HL-60/S4 (cell line): ENCODE measurements around the gene CDADC1.

ENCODE experiments used
- in situ Hi-C: fragments of 300-500 bp; cut with MboI; formaldehyde crosslinking; loops from 2 replicates; pipeline ENCODE4 v1.14.3; 2022; ENCODE audit warnings: low sequenced_read_pairs

Gene CDADC1

GRCh38 chr13:49235856-49236431 is 11.8 kb upstream of the CDADC1 start:
- in situ Hi-C loops, result no loop called here

GRCh38 chr13:49238621-49239020 is 9.1 kb upstream of the CDADC1 start:
- in situ Hi-C loops, result no loop called here

- in situ Hi-C loops, result no loop called here
Measured at GRCh38 chr13:49240017-49240416, 7.7 kb upstream of the CDADC1 start.

- in situ Hi-C loops, result no loop called here
Measured at GRCh38 chr13:49241296-49241695, 6.4 kb upstream of the CDADC1 start.

GRCh38 chr13:49245101-49245500 is 2.6 kb upstream of the CDADC1 start:
- in situ Hi-C loops, result no loop called here

DNA sequence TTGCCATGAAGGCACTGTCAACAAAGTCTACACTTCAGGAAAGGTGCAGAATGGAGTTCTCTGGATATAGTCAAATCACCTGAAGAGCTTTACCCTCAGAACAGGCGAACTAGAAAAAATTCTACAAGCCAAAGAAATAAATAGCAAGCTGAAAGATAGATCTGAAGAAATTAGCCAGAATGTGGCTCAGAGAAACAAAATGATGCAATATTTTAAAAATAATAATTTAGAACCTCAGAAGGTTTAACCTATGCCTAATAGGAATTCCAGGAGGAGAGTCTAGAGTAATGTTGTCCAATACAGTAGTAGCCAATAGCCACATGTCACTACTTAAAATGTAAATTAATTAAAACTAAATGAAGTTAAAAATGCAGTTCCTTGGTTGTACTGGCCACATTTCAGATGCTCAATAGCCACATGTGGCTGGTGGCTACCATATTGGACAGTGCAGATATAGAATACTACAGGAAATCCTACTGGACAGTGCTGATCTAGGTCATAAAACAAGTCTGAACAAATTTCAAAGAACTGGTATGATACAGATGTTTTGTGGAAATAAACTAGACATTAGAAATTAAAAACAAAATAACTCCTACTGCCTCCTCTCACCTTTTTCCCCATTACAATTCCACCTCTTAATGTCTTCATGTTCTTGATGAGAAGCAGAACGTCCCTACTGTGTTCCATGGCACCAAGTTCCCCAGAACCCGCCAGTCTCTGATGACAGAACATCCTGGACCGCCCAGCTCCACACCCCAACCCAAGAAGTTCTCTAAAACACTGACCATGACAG is 679 bp upstream of the CDADC1 start:
- in situ Hi-C loops, result no loop called here

DNA sequence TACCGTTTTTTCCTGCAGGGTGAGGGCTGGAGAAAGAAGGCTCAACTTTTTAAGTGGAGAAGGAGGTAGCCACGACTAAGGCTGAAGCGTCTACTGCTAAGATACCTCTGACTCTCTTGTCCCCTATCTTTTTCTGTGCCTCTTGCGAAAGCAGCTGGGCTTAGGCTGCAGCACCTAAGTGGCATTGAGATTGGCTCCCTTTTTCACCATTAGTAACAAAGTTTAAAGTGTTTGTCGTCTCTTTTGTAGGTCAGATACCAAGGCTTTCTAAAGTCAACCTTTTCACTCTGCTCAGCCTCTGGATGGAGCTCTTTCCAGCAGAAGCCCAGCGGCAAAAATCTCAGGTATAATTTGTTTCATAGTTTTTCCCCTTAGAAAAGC is 887 bp downstream of the CDADC1 start:
- in situ Hi-C loops, result no loop called here

DNA sequence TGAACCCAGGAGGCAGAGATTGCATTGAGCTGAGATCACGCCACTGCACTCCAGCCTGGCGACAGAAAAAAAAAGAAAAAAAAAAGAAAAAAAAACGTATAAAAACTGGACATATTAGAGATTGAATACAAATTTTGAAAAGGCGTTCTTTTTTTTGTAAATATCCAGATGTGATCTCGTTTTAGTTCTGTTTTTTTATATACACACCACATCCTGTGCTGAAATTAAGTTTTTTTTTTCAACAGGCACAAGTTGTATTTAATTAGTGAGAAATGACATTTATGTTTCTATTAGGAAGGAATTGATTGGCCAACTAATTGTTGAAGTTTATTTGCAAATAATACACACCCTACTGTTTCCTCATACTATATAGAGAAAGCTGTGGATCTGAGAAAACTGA is 3.6 kb downstream of the CDADC1 start:
- in situ Hi-C loops, result no loop called here

DNA sequence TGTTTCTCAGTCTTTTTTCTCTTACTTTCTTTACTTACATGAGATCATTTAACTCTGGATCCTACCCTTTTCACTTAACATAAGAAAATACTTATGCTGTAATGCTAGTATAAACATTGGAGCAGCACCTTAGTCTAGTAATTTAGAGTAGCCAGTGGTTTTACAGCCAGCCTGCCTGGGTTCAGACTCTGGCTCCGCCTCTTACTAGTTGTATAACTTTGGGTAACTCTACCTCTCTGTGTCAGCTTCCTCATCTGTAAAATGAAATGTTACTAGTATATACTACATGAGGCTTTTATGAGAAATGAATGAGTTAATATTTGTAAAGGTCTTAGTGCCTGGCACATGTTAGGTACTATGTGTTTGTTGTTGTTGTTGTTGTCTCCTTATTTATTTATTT is 5.6 kb downstream of the CDADC1 start:
- in situ Hi-C loops, result no loop called here

GRCh38 chr13:49254007-49254406 is 6.3 kb downstream of the CDADC1 start:
- in situ Hi-C loops, result no loop called here

DNA sequence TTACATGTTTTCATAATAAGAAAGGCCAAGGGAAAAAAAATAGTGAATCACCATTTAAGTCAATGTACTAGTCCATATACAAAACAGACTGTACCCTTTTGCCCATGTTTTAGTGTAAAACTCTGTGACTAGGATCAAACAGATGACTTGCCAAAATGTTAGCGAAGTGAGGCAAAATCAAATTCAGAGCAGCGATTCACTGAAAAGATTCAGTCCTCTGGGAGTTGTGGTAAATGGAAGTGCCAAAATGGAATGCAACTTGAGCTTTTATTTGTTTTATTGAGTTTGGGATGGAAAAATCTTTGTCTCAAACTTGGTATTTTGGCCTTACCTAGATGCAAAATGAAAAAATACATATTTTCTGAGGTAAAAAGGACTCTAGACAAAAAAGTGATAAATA is 9.1 kb downstream of the CDADC1 start:
- in situ Hi-C loops, result no loop called here

DNA sequence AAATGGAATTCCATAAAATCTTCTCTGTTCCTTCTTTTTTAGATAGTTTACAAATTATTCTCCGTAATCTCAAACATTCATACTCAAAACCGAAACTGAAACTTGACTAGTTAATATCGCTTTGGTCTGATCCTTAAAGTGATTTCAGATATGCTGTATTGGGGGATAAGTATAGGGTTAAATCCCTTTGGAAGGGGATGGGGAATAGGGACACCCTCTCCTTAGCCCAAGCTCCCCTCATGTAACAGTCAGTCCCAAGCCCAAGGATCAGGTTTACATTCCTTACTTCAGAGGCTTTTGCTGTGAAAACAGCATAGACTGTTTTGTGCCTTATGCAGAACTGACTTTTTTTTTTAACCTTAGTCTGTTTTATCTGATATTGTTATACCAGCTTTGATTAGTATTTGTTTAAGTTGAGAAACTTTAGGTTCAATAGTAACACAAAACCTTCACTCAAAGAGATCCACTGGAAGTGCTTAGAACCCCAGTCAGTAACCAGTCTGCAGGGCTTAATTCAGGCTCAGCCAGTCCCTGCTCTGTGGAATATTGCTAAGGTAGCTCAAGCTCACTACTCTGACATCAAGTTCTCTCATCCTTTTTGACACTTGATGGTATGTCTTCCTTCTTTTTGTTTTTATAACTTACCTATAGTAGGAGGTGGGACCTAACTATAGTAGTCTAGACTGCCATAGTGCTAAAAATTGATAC is 10.5 kb downstream of the CDADC1 start:
- in situ Hi-C loops, result no loop called here

DNA sequence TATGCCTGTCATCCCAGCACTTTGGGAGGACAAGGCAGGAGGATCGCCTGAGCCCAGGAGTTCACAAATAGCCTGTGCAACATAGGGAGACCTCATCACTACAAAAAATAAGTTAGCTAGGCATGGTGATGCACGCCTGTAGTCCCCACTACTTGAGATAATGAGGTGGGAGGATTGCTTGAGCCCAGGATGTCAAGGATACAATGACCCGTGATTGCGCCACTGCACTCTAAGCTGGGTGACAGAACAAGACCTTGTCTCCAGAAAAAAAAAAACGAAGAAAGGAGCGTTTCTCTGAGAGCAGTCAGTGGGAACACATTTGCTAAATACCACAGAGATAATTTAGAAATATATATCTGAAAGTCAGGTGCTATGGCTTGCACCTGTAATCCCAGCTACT is 11.9 kb downstream of the CDADC1 start:
- in situ Hi-C loops, result no loop called here

- in situ Hi-C loops, result no loop called here
Measured at GRCh38 chr13:49262634-49263033, 14.9 kb downstream of the CDADC1 start.

GRCh38 chr13:49265822-49266221 is 18.1 kb downstream of the CDADC1 start:
- in situ Hi-C loops, result no loop called here

GRCh38 chr13:49271264-49271663 is 23.5 kb downstream of the CDADC1 start:
- in situ Hi-C loops, result no loop called here

DNA sequence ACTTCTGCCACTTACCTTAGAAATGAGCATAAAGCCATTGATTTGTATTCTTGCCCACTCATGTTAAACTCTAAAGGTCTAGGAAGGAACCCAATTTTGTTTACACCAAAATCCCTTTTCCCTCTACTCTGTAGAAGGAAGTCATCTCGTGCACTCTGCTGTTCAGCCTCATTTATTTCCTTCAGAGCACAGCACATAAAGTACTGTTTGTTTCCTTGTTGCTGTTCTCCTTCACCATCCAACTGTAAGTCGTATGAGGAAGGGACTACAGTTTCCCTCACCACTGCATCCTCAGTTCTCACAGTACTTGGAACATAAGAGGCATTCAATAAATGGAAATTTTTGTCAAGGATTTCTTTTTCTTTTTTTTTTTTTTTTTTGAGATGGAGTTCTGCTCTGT is 24.6 kb downstream of the CDADC1 start:
- in situ Hi-C loops, result no loop called here

DNA sequence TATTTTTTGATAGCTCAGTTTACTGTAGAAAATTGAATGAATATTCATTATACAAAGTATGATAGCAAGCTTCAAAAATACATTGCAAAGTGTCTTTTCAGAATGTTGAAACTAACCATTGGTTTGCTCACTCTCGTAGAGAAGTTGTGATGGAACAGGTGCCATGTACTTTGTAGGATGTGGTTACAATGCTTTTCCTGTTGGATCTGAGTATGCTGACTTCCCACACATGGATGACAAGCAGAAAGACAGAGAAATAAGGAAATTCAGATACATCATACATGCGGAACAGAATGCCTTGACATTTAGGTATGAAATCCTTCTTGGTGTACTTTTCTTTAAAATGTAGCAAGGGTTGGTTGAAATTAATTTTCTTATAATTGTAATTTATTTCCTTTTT is 30.5 kb downstream of the CDADC1 start:
- in situ Hi-C loops, result no loop called here

- in situ Hi-C loops, result no loop called here
Measured at GRCh38 chr13:49279112-49279511, 31.4 kb downstream of the CDADC1 start.

- in situ Hi-C loops, result no loop called here
Measured at GRCh38 chr13:49279885-49280284, 32.2 kb downstream of the CDADC1 start.

GRCh38 chr13:49287995-49288394 is 40.3 kb downstream of the CDADC1 start:
- in situ Hi-C loops, result no loop called here

GRCh38 chr13:49288458-49288857 is 40.7 kb downstream of the CDADC1 start:
- in situ Hi-C loops, result no loop called here
